H9 (cell line): ENCODE measurements around the gene IGFL1. TPM values are rescaled to one million over a fixed set of nuclear protein-coding genes. Genes with fewer than 3 reads are reported as not detected.

Source experiments
- DNase-seq: peaks from one replicate; pipeline ENCODE4 v3.0.0-alpha.2; 2017
- H2AFZ ChIP-seq: one replicate; pipeline ENCODE4 v1.6.1; 2013; ENCODE audit warnings: mild to moderate bottlenecking, low read length, control low read depth, moderate library complexity
- H2AK5ac ChIP-seq: 2 replicates; pipeline ENCODE4 v1.6.1; 2013; ENCODE audit warnings: low read length, control low read depth, mixed read lengths; ENCODE audit not compliant: insufficient read length
- H2BK120ac ChIP-seq: one replicate; pipeline ENCODE4 v1.6.1; 2013; ENCODE audit warnings: low read depth, mild to moderate bottlenecking, low read length, control low read depth, inconsistent platforms; ENCODE audit not compliant: poor library complexity, severe bottlenecking
- H2BK12ac ChIP-seq: 2 replicates; pipeline ENCODE4 v1.6.1; 2013; ENCODE audit warnings: low read length, control low read depth, mixed read lengths, low read depth; ENCODE audit not compliant: insufficient read length
- H2BK15ac ChIP-seq: 2 replicates; pipeline ENCODE4 v1.6.1; 2013; ENCODE audit warnings: low read depth, low read length, control low read depth
- H2BK20ac ChIP-seq: one replicate; pipeline ENCODE4 v1.6.1; 2013; ENCODE audit warnings: low read depth, mild to moderate bottlenecking, low read length, control low read depth, inconsistent platforms; ENCODE audit not compliant: poor library complexity, severe bottlenecking
- H2BK5ac ChIP-seq: 2 replicates; pipeline ENCODE4 v1.6.1; 2013; ENCODE audit warnings: low read length, control low read depth, mixed read lengths; ENCODE audit not compliant: insufficient read length
- H3K14ac ChIP-seq: 2 replicates; pipeline ENCODE4 v1.6.1; 2013; ENCODE audit warnings: low read length, control low read depth; ENCODE audit not compliant: insufficient read depth
- H3K18ac ChIP-seq: 2 replicates; pipeline ENCODE4 v1.6.1; 2013; ENCODE audit warnings: low read depth, mild to moderate bottlenecking, mixed read lengths, low read length, control low read depth; ENCODE audit not compliant: insufficient read length
- H3K23ac ChIP-seq: 2 replicates; pipeline ENCODE4 v1.6.1; 2013; ENCODE audit warnings: low read length, control low read depth, mixed read lengths, low read depth; ENCODE audit not compliant: insufficient read length
- H3K23me2 ChIP-seq: 2 replicates; pipeline ENCODE4 v1.6.1; 2013; ENCODE audit warnings: low read depth, mild to moderate bottlenecking, mixed read lengths, low read length, control low read depth; ENCODE audit not compliant: insufficient read length, poor library complexity, severe bottlenecking
- H3K27ac ChIP-seq: 2 replicates; pipeline ENCODE4 v1.5.1; 2013; ENCODE audit warnings: low read length, control low read depth, mixed read lengths, low read depth; ENCODE audit not compliant: insufficient read length
- H3K27me3 ChIP-seq: 2 replicates; pipeline ENCODE4 v1.6.1; 2013; ENCODE audit warnings: low read length, control low read depth, inconsistent platforms; ENCODE audit not compliant: insufficient read depth
- H3K4ac ChIP-seq: 2 replicates; pipeline ENCODE4 v1.6.1; 2013; ENCODE audit warnings: low read depth, mild to moderate bottlenecking, control low read depth, inconsistent platforms, low read length, moderate library complexity
- H3K4me1 ChIP-seq: 2 replicates; pipeline ENCODE4 v1.6.1; 2013; ENCODE audit warnings: low read length, control low read depth, inconsistent platforms; ENCODE audit not compliant: insufficient read depth
- H3K4me2 ChIP-seq: 2 replicates; pipeline ENCODE4 v1.6.1; 2013; ENCODE audit warnings: low read length, control low read depth, mixed read lengths; ENCODE audit not compliant: insufficient read length, insufficient read depth
- H3K56ac ChIP-seq: 2 replicates; pipeline ENCODE4 v1.6.1; 2013; ENCODE audit warnings: low read depth, mild to moderate bottlenecking, mixed read lengths, low read length, control low read depth; ENCODE audit not compliant: insufficient read length
- H3K79me1 ChIP-seq: 2 replicates; pipeline ENCODE4 v1.6.1; 2013; ENCODE audit warnings: low read depth, mild to moderate bottlenecking, moderate library complexity, low read length, control low read depth, inconsistent platforms; ENCODE audit not compliant: insufficient read depth, poor library complexity, severe bottlenecking
- H3K79me2 ChIP-seq: 2 replicates; pipeline ENCODE4 v1.6.1; 2013; ENCODE audit warnings: low read length, control low read depth, inconsistent platforms; ENCODE audit not compliant: insufficient read depth
- H3K9ac ChIP-seq: 2 replicates; pipeline ENCODE4 v1.6.1; 2013; ENCODE audit warnings: low read length, control low read depth, mixed read lengths; ENCODE audit not compliant: insufficient read length; ENCODE audit errors: extremely low read depth
- H3K9me3 ChIP-seq: one replicate; pipeline ENCODE4 v1.6.1; 2013; ENCODE audit warnings: low read depth, low read length, inconsistent platforms; ENCODE audit not compliant: control insufficient read depth
- H3T11ph ChIP-seq: one replicate; pipeline ENCODE4 v1.6.1; 2013; ENCODE audit warnings: mild to moderate bottlenecking, low read length, control low read depth, inconsistent platforms
- H4K20me1 ChIP-seq: one replicate; pipeline ENCODE4 v1.6.1; 2013; ENCODE audit not compliant: control insufficient read depth, insufficient read length, insufficient read depth
- H4K5ac ChIP-seq: 2 replicates; pipeline ENCODE4 v1.6.1; 2013; ENCODE audit warnings: low read depth, mild to moderate bottlenecking, mixed read lengths, low read length, control low read depth; ENCODE audit not compliant: insufficient read length
- H4K8ac ChIP-seq: replicated peaks from 2 replicates; pipeline ENCODE4 v1.6.1; 2013; ENCODE audit warnings: low read length, control low read depth, mixed read lengths, low read depth; ENCODE audit not compliant: insufficient read length
- H4K91ac ChIP-seq: 2 replicates; pipeline ENCODE4 v1.6.1; 2013; ENCODE audit warnings: low read depth, mild to moderate bottlenecking, moderate library complexity, mixed read lengths, low read length, control low read depth; ENCODE audit not compliant: insufficient read length
- H3K27ac Mint-ChIP-seq, 3 experiments: 2 replicates in 2 of 3; 3 replicates in 1 of 3; pipeline ENCODE4 v1.8.0; 2020 to 2021; ENCODE audit warnings: mixed read lengths in 3 of 3, mild to moderate bottlenecking in 1 of 3, moderate library complexity in 1 of 3
- H3K27me3 Mint-ChIP-seq: 2 replicates; pipeline ENCODE4 v1.8.0; 2021; ENCODE audit warnings: low read depth, mild to moderate bottlenecking, moderate library complexity, mixed read lengths
- H3K36me3 Mint-ChIP-seq, 3 experiments: 2 replicates in 2 of 3; 3 replicates in 1 of 3; pipeline ENCODE4 v1.8.0; 2020 to 2021; ENCODE audit warnings: low read depth in 3 of 3, mixed read lengths in 3 of 3; ENCODE audit not compliant: insufficient read depth in 1 of 3
- H3K4me1 Mint-ChIP-seq, 2 experiments: 2 replicates each; pipeline ENCODE4 v1.8.0; 2020; ENCODE audit warnings: mixed read lengths in 2 of 2
- H3K4me3 Mint-ChIP-seq, 2 experiments: 2 replicates in 1 of 2; 3 replicates in 1 of 2; pipeline ENCODE4 v1.8.0; 2020 to 2021; ENCODE audit warnings: mild to moderate bottlenecking in 2 of 2, mixed read lengths in 2 of 2, moderate library complexity in 1 of 2
- H3K9me3 Mint-ChIP-seq, 2 experiments: 2 replicates in 1 of 2; 3 replicates in 1 of 2; pipeline ENCODE4 v1.8.0; 2020; ENCODE audit warnings: mild to moderate bottlenecking in 2 of 2, mixed read lengths in 2 of 2, moderate library complexity in 1 of 2
- WGBS: extraction: QIAGEN DNeasy Blood & Tissue Kit; methylation state at CpG from one replicate; pipeline ENCODE4 v1.1.7; 2013; ENCODE audit warnings: missing lambda C conversion rate, low lambda C conversion rate, mixed read lengths; ENCODE audit not compliant: insufficient read length; ENCODE audit errors: extremely low coverage; 5-methylcytosine and 5-hydroxymethylcytosine counted together
- total RNA-seq: library from RNA; stranded (reverse); gene quantifications from 2 replicates; pipeline ENCODE4 v1.2.1, GENCODE V29; 2021
- TF ChIP-seq, protein P1 (sequence below): fragments of 200-600 bp; sonication (generic); conservative IDR thresholded peaks from 3 replicates; pipeline ENCODE4 v1.8.0; 2021; ENCODE audit warnings: antibody characterized with exemption, mild to moderate bottlenecking

Gene IGFL1
- total RNA-seq, 1 experiment from 2014 or later: not detected

- DNase-seq: no peak
- Histone ChIP-seq H3K4me2 (no peak overlapping the region), H3K27me3 (no peaks in the 10 kb centered on the region), H3K14ac (no peak overlapping the region), H4K5ac (no peak overlapping the region), H3T11ph (no peak overlapping the region), H3K18ac (no peak overlapping the region), H4K20me1 (no peaks in the 10 kb centered on the region), H3K56ac (no peak overlapping the region), H3K9ac (no peak overlapping the region), H3K4me1 (no peaks in the 10 kb centered on the region; the same call in 1 of the 2 replicates), H3K23ac (no peak overlapping the region), H3K4ac (no peak overlapping the region), H4K8ac (no peak overlapping the region), H2AFZ (no peak overlapping the region), H2AK5ac (no peak overlapping the region), H3K79me2 (no peaks in the 10 kb centered on the region), H3K23me2 (no peaks in the 10 kb centered on the region), H4K91ac (no peak overlapping the region), H2BK5ac (no peak overlapping the region), H3K27ac (no peak overlapping the region), H2BK20ac (peak overlapping the region; percentile 90), H2BK12ac (no peak overlapping the region), H3K9me3 (no peaks in the 10 kb centered on the region), H2BK15ac (no peak overlapping the region), H2BK120ac (no peak overlapping the region), H3K79me1 (no peaks in the 10 kb centered on the region)
- H3K36me3 Mint-ChIP-seq: no peaks in the 10 kb centered on the region
- no peak overlapping the region for H3K4me3 Mint-ChIP-seq
- no peak overlapping the region for H3K27ac Mint-ChIP-seq
- no CpG with 5 or more reads among the region's 4 CpGs for WGBS
- H3K27me3 Mint-ChIP-seq: peaks cover 9% of the 10 kb centered on the region
- no peaks in the 10 kb centered on the region; a peak in 1 of 5 replicates for H3K9me3 Mint-ChIP-seq
- TF ChIP-seq, protein P1, sequence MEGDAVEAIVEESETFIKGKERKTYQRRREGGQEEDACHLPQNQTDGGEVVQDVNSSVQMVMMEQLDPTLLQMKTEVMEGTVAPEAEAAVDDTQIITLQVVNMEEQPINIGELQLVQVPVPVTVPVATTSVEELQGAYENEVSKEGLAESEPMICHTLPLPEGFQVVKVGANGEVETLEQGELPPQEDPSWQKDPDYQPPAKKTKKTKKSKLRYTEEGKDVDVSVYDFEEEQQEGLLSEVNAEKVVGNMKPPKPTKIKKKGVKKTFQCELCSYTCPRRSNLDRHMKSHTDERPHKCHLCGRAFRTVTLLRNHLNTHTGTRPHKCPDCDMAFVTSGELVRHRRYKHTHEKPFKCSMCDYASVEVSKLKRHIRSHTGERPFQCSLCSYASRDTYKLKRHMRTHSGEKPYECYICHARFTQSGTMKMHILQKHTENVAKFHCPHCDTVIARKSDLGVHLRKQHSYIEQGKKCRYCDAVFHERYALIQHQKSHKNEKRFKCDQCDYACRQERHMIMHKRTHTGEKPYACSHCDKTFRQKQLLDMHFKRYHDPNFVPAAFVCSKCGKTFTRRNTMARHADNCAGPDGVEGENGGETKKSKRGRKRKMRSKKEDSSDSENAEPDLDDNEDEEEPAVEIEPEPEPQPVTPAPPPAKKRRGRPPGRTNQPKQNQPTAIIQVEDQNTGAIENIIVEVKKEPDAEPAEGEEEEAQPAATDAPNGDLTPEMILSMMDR: no peak
- H3K4me1 Mint-ChIP-seq: peaks cover 6 to 13% of the 10 kb centered on the region in 2 experiments
Measured at GRCh38 chr19:46254776-46255175, 25.2 kb downstream of the IGFL1 start.
